HEK293 (cell line): ENCODE data around the gene CRYBB1.

Source experiments
- CTCF ChIA-PET: fragments of 350-600 bp; formaldehyde crosslinking; extraction: SDS; loops from one replicate; lab custom pipeline; 2021; ENCODE audit warnings: antibody characterized with exemption; lab: Yijun Ruan, JAX
- POLR2A ChIA-PET: fragments of 300-600 bp; formaldehyde crosslinking; extraction: SDS; loops from one replicate; lab custom pipeline; 2020; ENCODE audit warnings: antibody characterized with exemption, inconsistent platforms; lab: Yijun Ruan, JAX
- H3K27ac ChIP-seq: fragments of 200-500 bp; sonication (Bioruptor generic); 2 replicates; pipeline ENCODE4 v1.5.1; 2014; ENCODE audit warnings: low read depth, low read length, control low read depth, inconsistent platforms; ENCODE audit errors: extremely low read depth
- H3K36me3 ChIP-seq, 2 experiments: fragments of 200-500 bp in 1 of 2; sonication (Bioruptor generic) in 1 of 2; 1 replicate in 1 of 2; 2 replicates in 1 of 2; pipeline ENCODE4 v1.5.1; 2014 to 2017; ENCODE audit warnings: inconsistent platforms in 2 of 2, low read length in 2 of 2; ENCODE audit not compliant: control insufficient read depth in 2 of 2, insufficient read depth in 1 of 2
- H3K4me1 ChIP-seq: fragments of 200-500 bp; sonication (Bioruptor generic); 2 replicates; pipeline ENCODE4 v1.5.1; 2014; ENCODE audit warnings: mild to moderate bottlenecking, low read length, inconsistent platforms; ENCODE audit not compliant: control insufficient read depth, insufficient read depth
- H3K4me3 ChIP-seq: 2 replicates; pipeline ENCODE4 v1.5.1; 2011; ENCODE audit warnings: low read depth, mild to moderate bottlenecking, control low read depth, low read length, moderate library complexity
- H3K9me3 ChIP-seq: fragments of 200-500 bp; sonication (Bioruptor generic); 2 replicates; pipeline ENCODE4 v1.5.1; 2014; ENCODE audit warnings: low read depth, low read length, inconsistent platforms; ENCODE audit not compliant: control insufficient read depth, insufficient read depth
- BCL11A ChIP-seq: fragments of 450-650 bp; formaldehyde crosslinking; IDR thresholded peaks from 2 replicates; pipeline ENCODE4 v1.5.1; 2016; ENCODE audit warnings: low read depth, missing biosample characterization, missing genetic modification characterization
- EGR2 ChIP-seq: fragments of 450-650 bp; formaldehyde crosslinking; IDR thresholded peaks from 2 replicates; pipeline ENCODE4 v1.5.1; 2016; ENCODE audit warnings: low read depth, missing biosample characterization, missing genetic modification characterization
- ZFHX2 ChIP-seq: fragments of 450-650 bp; formaldehyde crosslinking; conservative IDR thresholded peaks from 2 replicates; pipeline ENCODE4 v1.5.1; 2016; ENCODE audit warnings: missing biosample characterization, missing genetic modification characterization
- ZNF10 ChIP-seq: fragments of 450-650 bp; formaldehyde crosslinking; IDR thresholded peaks from 2 replicates; pipeline ENCODE4 v1.5.1; 2017; ENCODE audit warnings: missing biosample characterization, missing genetic modification characterization
- ZNF112 ChIP-seq: fragments of 450-650 bp; formaldehyde crosslinking; IDR thresholded peaks from 2 replicates; pipeline ENCODE4 v1.5.0; 2017; ENCODE audit warnings: missing biosample characterization, missing genetic modification characterization
- ZNF362 ChIP-seq: fragments of 450-650 bp; formaldehyde crosslinking; IDR thresholded peaks from 2 replicates; pipeline ENCODE4 v1.5.1; 2016; ENCODE audit warnings: missing biosample characterization, missing genetic modification characterization
- ZNF391 ChIP-seq: fragments of 450-650 bp; formaldehyde crosslinking; IDR thresholded peaks from 2 replicates; pipeline ENCODE4 v1.5.1; 2016; ENCODE audit warnings: low read depth, missing biosample characterization, missing genetic modification characterization, borderline replicate concordance
- ZNF404 ChIP-seq: fragments of 450-650 bp; formaldehyde crosslinking; IDR thresholded peaks from 2 replicates; pipeline ENCODE4 v1.5.1; 2017; ENCODE audit warnings: missing biosample characterization, missing genetic modification characterization
- ZNF660 ChIP-seq: fragments of 450-650 bp; IDR thresholded peaks from 2 replicates; pipeline ENCODE4 v1.5.1; 2018; ENCODE audit warnings: missing biosample characterization, mild to moderate bottlenecking, missing genetic modification characterization
- TF ChIP-seq, protein P1 (sequence below): fragments of 450-650 bp; formaldehyde crosslinking; IDR thresholded peaks from 2 replicates; pipeline ENCODE4 v1.5.1; 2017; ENCODE audit warnings: missing biosample characterization, missing genetic modification characterization
- TF ChIP-seq, protein P2 (sequence below): fragments of 450-650 bp; formaldehyde crosslinking; IDR thresholded peaks from 2 replicates; pipeline ENCODE4 v1.5.1; 2016; ENCODE audit warnings: missing biosample characterization, missing genetic modification characterization, borderline replicate concordance

Gene CRYBB1

DNA sequence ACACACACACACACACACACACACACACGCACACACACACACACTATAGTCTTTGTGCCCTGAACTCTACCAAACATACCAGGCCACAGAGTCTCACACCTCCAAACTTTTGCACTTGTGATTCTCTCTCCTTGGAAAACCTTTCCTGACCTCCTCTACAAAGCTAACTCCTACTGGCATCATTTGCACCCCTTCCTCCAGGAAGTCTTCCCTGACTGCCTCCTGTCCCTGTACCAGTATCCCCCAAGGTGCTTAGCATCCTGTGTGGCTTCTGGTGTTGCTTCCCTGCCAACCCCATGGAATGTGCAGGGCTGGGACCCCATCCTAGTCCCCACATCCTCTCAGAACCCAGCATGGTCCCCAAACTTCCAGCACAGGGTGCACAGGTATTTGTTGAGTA is 36.8 kb downstream of the CRYBB1 start:
- no peak overlapping the region for H3K4me3 ChIP-seq
- H3K4me1 ChIP-seq: no peaks in the 10 kb centered on the region
- ChIA-PET CTCF (interaction anchor here (0.7 to 1.0 kb wide), 2 partner anchors 16 to 164 kb away, joined by 4 to 7 read pairs; no protein-coding TSS in a partner anchor), POLR2A (no interaction called here)
- H3K9me3 ChIP-seq: no peaks in the 10 kb centered on the region
- H3K27ac ChIP-seq: no peak overlapping the region
- H3K36me3 ChIP-seq: peaks cover 0 to 4% of the 10 kb centered on the region in 2 experiments; a peak in 1 of 3 replicates
- TF ChIP-seq, protein P1, sequence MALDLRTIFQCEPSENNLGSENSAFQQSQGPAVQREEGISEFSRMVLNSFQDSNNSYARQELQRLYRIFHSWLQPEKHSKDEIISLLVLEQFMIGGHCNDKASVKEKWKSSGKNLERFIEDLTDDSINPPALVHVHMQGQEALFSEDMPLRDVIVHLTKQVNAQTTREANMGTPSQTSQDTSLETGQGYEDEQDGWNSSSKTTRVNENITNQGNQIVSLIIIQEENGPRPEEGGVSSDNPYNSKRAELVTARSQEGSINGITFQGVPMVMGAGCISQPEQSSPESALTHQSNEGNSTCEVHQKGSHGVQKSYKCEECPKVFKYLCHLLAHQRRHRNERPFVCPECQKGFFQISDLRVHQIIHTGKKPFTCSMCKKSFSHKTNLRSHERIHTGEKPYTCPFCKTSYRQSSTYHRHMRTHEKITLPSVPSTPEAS (tag by site-specific recombination): peak; percentile 72
- no peak for TF ChIP-seq ZNF391 (tag by site-specific recombination)

- no peak overlapping the region for H3K4me3 ChIP-seq
- H3K9me3 ChIP-seq: no peaks in the 10 kb centered on the region
- CTCF ChIA-PET: no interaction called here
- no peak for TF ChIP-seq BCL11A
- H3K27ac ChIP-seq: no peak overlapping the region
- peaks cover 0 to 4% of the 10 kb centered on the region in 2 experiments; a peak in 1 of 3 replicates for H3K36me3 ChIP-seq
- H3K4me1 ChIP-seq: no peaks in the 10 kb centered on the region
- POLR2A ChIA-PET: interaction anchor here (0.5 kb wide), 1 partner anchor 73 kb away, joined by 3 read pairs; no protein-coding TSS in a partner anchor
Measured at GRCh38 chr22:26580240-26580962, 37.4 kb downstream of the CRYBB1 start.

- CTCF ChIA-PET: interaction anchor here (0.7 kb wide), 1 partner anchor 18 kb away, joined by 5 read pairs; no protein-coding TSS in a partner anchor
- no peaks in the 10 kb centered on the region for H3K9me3 ChIP-seq
- H3K4me3 ChIP-seq: no peak overlapping the region
- TF ChIP-seq ZNF404 (tag by site-specific recombination): no peak
- TF ChIP-seq, protein P2, sequence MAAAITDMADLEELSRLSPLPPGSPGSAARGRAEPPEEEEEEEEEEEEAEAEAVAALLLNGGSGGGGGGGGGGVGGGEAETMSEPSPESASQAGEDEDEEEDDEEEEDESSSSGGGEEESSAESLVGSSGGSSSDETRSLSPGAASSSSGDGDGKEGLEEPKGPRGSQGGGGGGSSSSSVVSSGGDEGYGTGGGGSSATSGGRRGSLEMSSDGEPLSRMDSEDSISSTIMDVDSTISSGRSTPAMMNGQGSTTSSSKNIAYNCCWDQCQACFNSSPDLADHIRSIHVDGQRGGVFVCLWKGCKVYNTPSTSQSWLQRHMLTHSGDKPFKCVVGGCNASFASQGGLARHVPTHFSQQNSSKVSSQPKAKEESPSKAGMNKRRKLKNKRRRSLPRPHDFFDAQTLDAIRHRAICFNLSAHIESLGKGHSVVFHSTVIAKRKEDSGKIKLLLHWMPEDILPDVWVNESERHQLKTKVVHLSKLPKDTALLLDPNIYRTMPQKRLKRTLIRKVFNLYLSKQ: no peak
- peak; percentile 67 for TF ChIP-seq EGR2
- 0 out of 2 replicates have a peak, but pooled peaks have one; percentile 34 for TF ChIP-seq ZFHX2
- no peak for TF ChIP-seq ZNF660
- TF ChIP-seq ZNF112 (tag by site-specific recombination): no peak
- no peak overlapping the region for H3K27ac ChIP-seq
- H3K36me3 ChIP-seq: peaks cover 0 to 4% of the 10 kb centered on the region in 2 experiments; a peak in 1 of 3 replicates
- no peaks in the 10 kb centered on the region for H3K4me1 ChIP-seq
- POLR2A ChIA-PET: no interaction called here
Measured at GRCh38 chr22:26579331-26579886, 38.4 kb downstream of the CRYBB1 start.

- no peak overlapping the region for H3K27ac ChIP-seq
- CTCF ChIA-PET: interaction anchor here (0.6 kb wide), 1 partner anchor 401 kb away, joined by 3 read pairs; no protein-coding TSS in a partner anchor
- TF ChIP-seq ZNF362 (tag by site-specific recombination) (no peak), ZNF10 (tag by site-specific recombination) (no peak)
- TF ChIP-seq, all 188 proteins: peak for 0
- POLR2A ChIA-PET: interaction anchor here (0.7 kb wide), 1 partner anchor 12 kb away, joined by 5 read pairs; no protein-coding TSS in a partner anchor
- H3K4me1 ChIP-seq: no peaks in the 10 kb centered on the region
- no peaks in the 10 kb centered on the region for H3K9me3 ChIP-seq
- no peak overlapping the region for H3K4me3 ChIP-seq
- no peaks in the 10 kb centered on the region for H3K36me3 ChIP-seq
Measured at GRCh38 chr22:26577081-26577480, 40.7 kb downstream of the CRYBB1 start.
